Brain microvascular endothelial cell (primary cell): Measurements from ENCODE around the gene INTU.

Source experiments
- DNase-seq: peaks from one replicate; pipeline ENCODE4 v3.0.0-alpha.2; 2020
- H3K27ac ChIP-seq: fragments of 250-450 bp; sonication (Bioruptor Pico); 2 replicates; pipeline ENCODE4 v1.5.1; 2020; ENCODE audit warnings: mild to moderate bottlenecking, moderate library complexity
- H3K27me3 ChIP-seq: fragments of 250-450 bp; sonication (Bioruptor Pico); replicated peaks from 2 replicates; pipeline ENCODE4 v1.5.1; 2020; ENCODE audit warnings: mild to moderate bottlenecking
- H3K36me3 ChIP-seq: fragments of 250-450 bp; sonication (Bioruptor Pico); replicated peaks from 2 replicates; pipeline ENCODE4 v1.5.1; 2020; ENCODE audit warnings: mild to moderate bottlenecking
- H3K4me3 ChIP-seq: 2 replicates; pipeline ENCODE4 v1.5.1; 2011; ENCODE audit warnings: low read depth, mild to moderate bottlenecking, control low read depth, low read length, moderate library complexity
- CTCF ChIP-seq: IDR thresholded peaks from 2 replicates; pipeline ENCODE4 v1.5.1; 2011; ENCODE audit warnings: low read depth, mild to moderate bottlenecking, moderate library complexity, low read length, control low read depth, inconsistent platforms; ENCODE audit errors: missing control alignments
- in situ Hi-C: cut with HindIII; loops from 2 replicates; pipeline ENCODE4 v1.10.0; 2017; ENCODE audit warnings: low sequenced_read_pairs, low pct_ligation_motif_present

INTU gene

GRCh38 chr4:127667772-127668171 lies 35.0 kb downstream of the INTU start:
- Histone ChIP-seq H3K4me3 (no peak overlapping the region), H3K27ac (no peak overlapping the region), H3K36me3 (no peaks in the 10 kb centered on the region), H3K27me3 (no peaks in the 10 kb centered on the region)
- TF ChIP-seq CTCF, result no peak
- in situ Hi-C loops, result no loop called here
- DNase-seq, result no peak

GRCh38 chr4:127668770-127669169 lies 36.0 kb downstream of the INTU start:
- in situ Hi-C loops, result no loop called here
- H3K4me3 ChIP-seq, result no peak overlapping the region
- H3K36me3 ChIP-seq, result no peaks in the 10 kb centered on the region

GRCh38 chr4:127669691-127670090 lies 36.9 kb downstream of the INTU start:
- Histone ChIP-seq H3K4me3 (no peak overlapping the region), H3K36me3 (no peaks in the 10 kb centered on the region), H3K27me3 (no peaks in the 10 kb centered on the region), H3K27ac (no peak overlapping the region)
- no peak for DNase-seq
- TF ChIP-seq CTCF, result no peak
- in situ Hi-C loops, result no loop called here

More at GRCh38 chr4:127668770-127669169, 36.0 kb downstream of the INTU start:
- no peak for TF ChIP-seq CTCF
- H3K27ac ChIP-seq, result no peak overlapping the region
- DNase-seq, result no peak
- no peaks in the 10 kb centered on the region for H3K27me3 ChIP-seq

GRCh38 chr4:127672111-127672510 lies 39.4 kb downstream of the INTU start:
- H3K27me3 ChIP-seq, result no peaks in the 10 kb centered on the region
- in situ Hi-C loops, result no loop called here
- H3K4me3 ChIP-seq, result no peak overlapping the region
- TF ChIP-seq CTCF, result no peak
- H3K27ac ChIP-seq, result no peak overlapping the region
- no peak for DNase-seq
- H3K36me3 ChIP-seq, result no peaks in the 10 kb centered on the region

- TF ChIP-seq CTCF, result no peak
- peak; percentile 70 for DNase-seq
- peak overlapping the region; percentile 76 for H3K27ac ChIP-seq
- no peaks in the 10 kb centered on the region for H3K36me3 ChIP-seq
- in situ Hi-C loops, result no loop called here
- no peaks in the 10 kb centered on the region for H3K27me3 ChIP-seq
- no peak overlapping the region for H3K4me3 ChIP-seq
Observed at GRCh38 chr4:127685292-127685691, 52.5 kb downstream of the INTU start.

- no peak for TF ChIP-seq CTCF
- DNase-seq, result peak; percentile 14
- peak overlapping the region; percentile 76 for H3K27ac ChIP-seq
- in situ Hi-C loops, result no loop called here
- no peaks in the 10 kb centered on the region for H3K36me3 ChIP-seq
- H3K27me3 ChIP-seq, result no peaks in the 10 kb centered on the region
- H3K4me3 ChIP-seq, result no peak overlapping the region
Observed at GRCh38 chr4:127686658-127687057, 53.9 kb downstream of the INTU start.
